Measurements from ENCODE around the gene NAGLU. TPM values are rescaled to one million over a fixed set of nuclear protein-coding genes. Genes with fewer than 3 reads are reported as not detected.

Gene NAGLU
- polyA plus RNA-seq, 3 donors, result 30.5 to 38.7 (median 33.2) TPM

DNA sequence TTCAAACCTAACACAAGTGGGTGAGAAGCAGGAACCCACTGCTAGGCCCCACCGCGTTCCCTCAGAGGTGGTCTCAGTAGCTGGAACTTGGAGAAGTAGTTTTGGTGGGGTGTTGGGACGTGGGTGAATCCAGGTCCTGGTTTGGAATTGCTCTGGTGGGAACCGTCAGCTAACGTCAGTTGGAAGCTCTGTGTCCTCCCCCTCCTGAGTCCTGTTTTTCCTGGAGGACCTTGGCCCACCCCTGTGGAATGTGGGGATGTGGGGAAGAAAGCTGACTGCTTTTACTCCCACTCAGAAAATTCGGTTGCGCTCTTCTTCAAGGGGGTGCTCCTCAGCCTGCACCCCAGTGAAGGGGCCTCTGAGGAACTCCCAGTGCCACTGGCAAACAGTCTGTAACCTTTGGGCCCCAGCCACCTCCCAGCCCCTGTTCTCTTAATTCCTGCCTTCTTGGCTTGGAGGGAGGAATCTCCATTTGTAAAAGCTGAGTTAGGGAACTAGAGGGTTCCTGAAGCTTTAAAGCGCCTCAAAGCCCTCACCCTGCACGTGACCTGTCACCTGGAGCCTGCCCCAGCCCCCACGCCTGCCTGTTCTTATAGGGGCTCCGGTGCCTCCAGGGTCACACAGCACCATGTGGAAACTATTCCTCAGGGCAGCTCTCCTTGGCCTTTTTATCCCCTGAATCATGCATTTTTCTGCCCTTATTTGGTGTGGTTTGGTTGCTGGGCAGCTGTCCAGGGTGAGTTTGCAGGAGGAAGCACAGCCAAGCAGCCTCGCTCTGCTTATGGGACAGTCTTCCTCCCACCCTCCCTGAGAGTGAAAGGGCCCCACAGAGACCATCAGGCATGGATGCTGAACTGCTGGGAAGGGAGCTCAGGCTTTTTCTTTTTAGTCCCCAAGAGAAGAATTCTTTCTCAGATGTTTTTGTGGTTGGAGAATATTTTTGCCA, 16.2 kb upstream of the NAGLU start:
- WGBS, 3 donors, result 22 to 65% (median 22%) methylated on average over 12 of the region's 12 CpGs

DNA sequence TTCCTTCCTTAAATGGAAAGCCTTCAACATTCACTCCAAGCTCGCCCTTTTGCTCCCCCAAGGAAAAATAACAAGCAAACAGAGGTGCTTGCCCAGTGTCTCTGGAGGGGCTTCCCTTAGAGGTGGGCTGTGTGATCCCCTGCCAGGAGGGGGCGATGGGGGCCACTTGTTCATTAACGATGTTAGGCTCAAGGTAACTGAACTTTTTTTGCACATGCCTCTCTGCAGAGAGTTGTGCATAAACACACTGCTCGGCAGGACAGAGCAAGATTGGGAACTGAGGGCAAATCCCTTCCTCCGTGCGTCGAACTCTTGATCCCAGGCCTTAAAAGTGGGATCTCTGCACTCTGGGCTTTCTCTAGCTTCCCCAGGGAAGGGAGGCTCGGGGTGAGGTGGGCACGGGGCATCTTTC, 15.5 kb upstream of the NAGLU start:
- H3K27ac ChIP-seq (ENCODE audit: low read depth, low read length), result peak overlapping the region; percentile 87
- 31 to 59% (median 32%) methylated on average over 9 of the region's 9 CpGs for WGBS, 3 donors

More for the DNA sequence above, 16.2 kb upstream of the NAGLU start:
- peak overlapping the region; percentile 93 for H3K27ac ChIP-seq (ENCODE audit: low read depth, low read length)

DNA sequence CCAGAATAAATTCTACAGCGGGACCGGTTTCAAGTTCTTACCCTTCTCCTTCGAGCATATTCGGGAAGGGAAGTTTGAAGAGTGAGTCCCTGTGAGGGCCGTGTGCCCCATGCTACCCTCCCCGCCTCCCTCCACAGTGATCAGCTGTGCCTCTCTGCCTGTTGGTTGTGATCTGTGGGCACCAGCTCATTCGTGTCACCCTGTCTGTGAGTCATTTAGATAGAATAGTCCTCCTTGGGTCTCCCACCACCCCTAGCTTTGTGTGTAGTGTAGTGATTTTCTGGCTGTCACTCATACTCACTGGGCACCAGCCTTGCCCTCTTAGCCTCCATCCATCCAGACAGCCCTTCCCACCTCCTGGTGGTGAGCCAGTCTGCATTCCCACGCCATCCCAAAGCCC, 15.0 kb upstream of the NAGLU start:
- peak overlapping the region; percentile 87 for H3K27ac ChIP-seq (ENCODE audit: low read depth, low read length)
- WGBS, 3 donors, result 52 to 76% (median 62%) methylated on average over 8 of the region's 8 CpGs

DNA sequence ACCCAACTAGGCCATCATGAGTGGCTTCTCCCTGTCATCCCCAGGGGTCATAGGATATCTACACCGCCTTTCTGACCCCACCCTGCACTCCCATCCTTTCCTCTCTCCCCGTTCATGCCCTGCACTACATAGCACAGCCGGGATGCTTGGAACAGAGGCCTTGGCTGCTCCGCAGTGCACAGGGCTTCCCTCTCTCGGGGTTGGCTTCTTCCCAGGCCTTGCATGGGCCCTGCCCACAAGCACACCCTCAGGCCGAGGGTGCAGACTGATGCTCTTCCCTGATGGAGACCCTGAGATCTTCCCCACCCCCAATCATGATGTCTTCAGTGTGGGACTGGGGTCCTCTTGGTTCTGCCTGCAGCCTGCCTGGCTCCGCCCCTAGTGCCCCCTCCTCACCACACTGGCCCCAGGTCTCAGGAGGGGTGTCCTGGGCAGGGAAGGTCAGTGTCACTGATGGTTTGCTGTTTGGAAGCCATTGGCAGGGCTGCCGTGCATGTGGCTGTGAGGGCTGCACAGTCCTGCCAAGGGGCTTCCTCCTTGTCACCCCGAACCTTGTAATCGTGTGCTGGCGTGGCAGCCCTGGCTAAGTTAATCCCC, 14.3 kb upstream of the NAGLU start:
- WGBS, 3 donors, result 44 to 76% (median 63%) methylated on average over 11 of the region's 11 CpGs
- H3K27ac ChIP-seq (ENCODE audit: low read depth, low read length), result peak overlapping the region; percentile 3

DNA sequence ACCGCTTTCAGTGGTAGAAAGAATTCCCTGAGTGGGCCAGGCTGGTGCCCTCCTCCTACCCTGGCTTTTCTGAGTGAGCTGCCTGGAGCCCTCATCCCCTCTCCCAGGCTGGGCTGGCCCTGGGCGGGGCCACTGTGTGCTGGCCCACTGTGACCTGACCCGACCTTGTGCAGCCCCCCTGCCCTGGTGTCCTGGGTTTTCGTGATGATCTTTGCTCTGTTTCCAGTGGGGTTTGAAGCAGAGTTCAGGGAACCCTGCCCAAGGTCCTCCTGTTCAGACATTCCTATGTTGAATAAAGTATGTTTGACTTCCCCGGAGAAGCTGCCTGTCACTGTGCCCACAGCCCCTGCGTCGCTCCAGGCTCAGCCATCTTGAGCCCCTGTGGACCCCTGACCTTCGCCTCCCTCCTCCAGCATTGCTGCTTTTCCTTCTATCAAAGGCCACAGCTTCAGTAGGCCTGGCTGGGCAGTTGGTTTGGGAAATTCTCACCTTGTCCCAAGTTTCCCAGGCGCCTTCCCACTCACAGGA, 13.7 kb upstream of the NAGLU start:
- peak overlapping the region; percentile 3 for H3K27ac ChIP-seq (ENCODE audit: low read depth, low read length)
- WGBS, 3 donors, result 56 to 73% (median 68%) methylated on average over 9 of the region's 9 CpGs

DNA sequence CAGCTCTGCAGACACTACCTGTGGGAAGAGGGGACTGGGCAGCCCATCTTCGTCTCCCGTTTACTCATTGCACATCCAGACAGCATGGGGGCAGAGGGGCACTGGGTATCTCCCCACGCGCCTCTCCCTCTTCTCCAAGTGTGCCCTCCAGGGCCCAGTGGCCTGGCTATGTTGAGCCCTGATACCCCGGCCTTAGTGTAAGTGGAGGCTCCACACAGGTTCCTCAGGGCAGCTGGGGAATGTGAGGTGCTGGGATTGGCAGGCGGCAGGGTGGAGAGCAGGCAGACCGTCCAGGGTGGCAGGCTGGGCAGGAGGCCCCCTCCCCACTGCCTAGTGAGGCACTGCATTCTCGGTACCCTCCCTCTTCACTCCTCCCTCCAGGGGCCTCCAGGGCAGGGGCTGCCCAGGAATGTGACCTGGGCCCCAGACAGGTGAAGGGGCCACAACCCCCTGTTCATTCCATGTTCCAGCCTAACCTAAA, 13.2 kb upstream of the NAGLU start:
- no peak overlapping the region for H3K27ac ChIP-seq (ENCODE audit: low read depth, low read length)
- 83 to 86% (median 85%) methylated on average over 8 of the region's 8 CpGs for WGBS, 3 donors

DNA sequence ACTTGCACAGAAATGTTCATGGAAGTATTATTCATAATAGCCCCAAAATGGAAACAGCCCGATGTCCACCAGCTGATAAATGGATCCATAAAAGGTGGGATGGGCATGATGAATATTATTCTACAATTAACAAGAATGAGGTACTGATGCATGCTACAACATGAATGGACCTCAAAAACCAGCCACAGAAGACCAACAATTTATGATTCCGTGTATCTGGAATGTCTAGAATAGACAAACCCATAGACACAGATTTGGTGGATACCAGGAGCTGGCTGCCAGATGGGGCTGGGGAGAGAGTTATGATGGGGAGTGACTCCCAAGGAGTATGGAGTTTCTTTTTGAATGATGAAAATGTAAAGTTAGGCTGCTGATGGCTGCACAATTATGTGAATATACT, 10.8 kb upstream of the NAGLU start:
- no peak overlapping the region for H3K27ac ChIP-seq (ENCODE audit: low read depth, low read length)
- 76 to 85% (median 79%) methylated on average over 2 of the region's 2 CpGs for WGBS, 3 donors

DNA sequence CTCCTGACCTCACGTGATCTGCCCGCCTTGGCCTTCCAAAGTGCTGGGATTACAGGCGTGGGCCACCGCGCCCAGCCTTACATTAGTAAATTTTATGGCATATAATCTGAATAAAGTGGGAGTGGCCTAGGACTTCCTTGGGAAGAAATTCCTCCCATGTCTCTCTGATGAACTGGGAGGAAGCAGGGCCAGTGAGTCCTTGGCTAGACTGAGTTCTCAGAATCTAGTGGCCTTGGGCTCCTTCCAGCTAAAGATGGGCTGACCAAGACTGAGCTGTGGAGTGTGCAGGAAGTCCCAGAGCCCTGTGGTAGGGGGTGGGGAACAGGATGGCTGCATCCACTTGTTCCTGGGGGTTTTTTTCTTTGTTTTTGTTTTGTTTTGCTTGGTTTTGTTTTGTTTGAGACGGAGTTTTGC, 10.0 kb upstream of the NAGLU start:
- no peak overlapping the region for H3K27ac ChIP-seq (ENCODE audit: low read depth, low read length)
- whole genome bisulfite sequencing, 3 donors, result 56 to 77% (median 68%) methylated on average over 6 of the region's 6 CpGs

DNA sequence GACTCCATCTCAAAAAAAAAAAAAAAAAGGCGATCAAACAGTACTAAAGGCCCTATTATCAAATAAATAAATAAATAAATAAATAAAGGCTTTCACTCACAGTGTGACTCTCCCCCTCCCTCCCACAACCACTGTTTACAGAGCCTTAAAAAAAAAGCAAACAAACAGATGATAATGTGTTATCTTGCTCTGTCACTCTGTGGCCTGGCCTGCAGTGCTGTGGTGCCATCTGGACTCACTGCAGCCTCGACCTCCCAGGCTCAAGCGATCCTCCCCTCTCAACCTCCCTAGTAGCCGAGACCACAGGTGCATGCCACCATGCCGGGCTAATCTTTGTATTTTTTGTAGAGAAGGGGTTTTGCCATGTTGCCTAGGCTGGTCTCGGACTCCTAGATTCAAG, 8.1 kb upstream of the NAGLU start:
- H3K27ac ChIP-seq (ENCODE audit: low read depth, low read length), result no peak overlapping the region
- WGBS, 3 donors, result 83 to 91% (median 91%) methylated on average over 6 of the region's 6 CpGs

DNA sequence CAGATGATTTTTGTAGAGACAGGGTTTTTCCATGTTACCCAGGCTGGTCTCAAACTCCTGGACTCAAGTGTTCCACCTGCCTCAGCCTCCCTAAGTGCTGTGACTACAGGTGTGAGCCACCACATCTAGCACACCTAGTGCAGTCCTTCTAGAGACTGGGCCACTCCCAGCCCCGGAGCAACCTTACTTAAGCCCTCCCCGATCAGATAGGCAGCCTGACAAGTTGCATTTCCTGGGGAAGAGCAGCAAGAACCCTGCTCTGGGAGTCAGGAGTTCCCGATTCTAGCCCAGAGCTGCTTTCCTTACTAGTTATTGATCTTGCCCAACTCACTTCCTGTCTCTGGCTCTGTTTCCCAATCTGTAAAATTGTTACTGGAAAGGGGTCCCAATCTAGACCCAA, 7.0 kb upstream of the NAGLU start:
- H3K27ac ChIP-seq (ENCODE audit: low read depth, low read length), result no peak overlapping the region
- WGBS, 3 donors, result 31 to 54% (median 42%) methylated on average over 3 of the region's 3 CpGs

DNA sequence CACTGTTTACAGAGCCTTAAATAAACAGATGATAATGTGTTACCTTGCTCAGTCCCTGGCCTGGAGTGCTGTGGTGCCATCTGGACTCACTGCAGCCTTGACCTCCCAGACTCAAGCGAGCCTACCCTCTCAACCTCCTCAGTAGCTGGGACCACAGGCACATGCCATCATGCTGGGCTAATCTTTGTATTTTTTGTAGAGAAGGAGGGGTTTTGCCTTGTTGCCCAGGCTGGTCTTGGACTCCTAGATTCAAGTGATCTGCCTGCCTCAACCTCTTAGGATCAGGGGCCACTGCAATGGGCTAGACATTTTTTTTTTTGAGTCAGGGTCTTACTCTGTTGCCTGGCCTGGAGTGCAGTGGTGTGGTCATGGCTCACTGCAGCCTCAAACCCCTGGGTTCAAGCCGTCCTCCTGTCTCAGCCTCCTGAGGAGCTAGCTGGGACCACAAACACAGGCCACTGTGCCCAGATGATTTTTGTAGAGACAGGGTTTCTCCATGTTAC, 5.0 kb upstream of the NAGLU start:
- WGBS, 3 donors, result 74 to 99% (median 92%) methylated on average over 2 of the region's 2 CpGs
- no peak overlapping the region for H3K27ac ChIP-seq (ENCODE audit: low read depth, low read length)

DNA sequence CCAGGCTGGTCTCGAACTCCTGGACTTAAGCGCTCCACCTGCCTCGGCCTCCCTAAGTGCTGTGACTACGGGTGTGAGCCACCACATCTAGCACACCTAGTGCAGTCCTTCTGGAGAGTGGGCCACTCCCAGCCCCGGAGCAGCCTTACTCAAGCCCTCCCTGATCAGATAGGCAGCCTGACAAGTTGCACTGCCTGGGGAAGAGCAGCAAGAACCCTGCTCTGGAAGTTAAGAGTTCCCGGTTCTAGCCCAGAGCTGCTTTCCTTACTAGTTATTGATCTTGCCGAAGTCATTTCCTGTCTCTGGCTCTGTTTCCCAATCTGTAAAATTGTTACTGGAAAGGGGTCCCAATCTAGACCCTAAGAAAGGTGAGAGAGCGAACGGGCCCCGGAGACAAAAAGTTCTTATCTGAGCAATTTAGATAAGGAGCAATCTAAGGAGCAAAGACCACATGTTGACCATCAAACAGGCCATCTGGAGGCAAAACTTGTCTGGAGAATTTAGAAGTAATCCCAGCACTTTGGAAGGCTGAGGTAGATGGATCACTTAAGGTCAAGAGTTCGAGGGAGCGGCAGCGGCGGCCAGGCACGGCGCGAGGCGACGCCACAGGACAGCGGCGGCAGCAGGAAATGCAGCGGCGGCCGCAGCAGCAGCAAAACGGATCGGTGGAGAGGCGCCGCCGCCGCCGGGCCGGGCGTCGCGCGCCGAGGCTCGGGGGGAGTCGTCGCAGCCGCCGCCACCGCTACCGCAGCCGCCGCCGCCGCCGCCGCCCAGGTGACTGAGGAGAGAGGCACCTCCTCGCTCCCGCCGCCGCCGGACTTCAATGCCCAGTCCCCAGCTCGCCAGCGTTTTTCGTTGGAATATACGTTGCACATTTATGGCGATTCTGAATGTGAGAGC, 4.3 kb upstream of the NAGLU start:
- H3K27ac ChIP-seq (ENCODE audit: low read depth, low read length), result peak overlapping the region; percentile 17
- 9 to 13% (median 12%) methylated on average over 54 to 60 of the region's 60 CpGs for WGBS, 3 donors

DNA sequence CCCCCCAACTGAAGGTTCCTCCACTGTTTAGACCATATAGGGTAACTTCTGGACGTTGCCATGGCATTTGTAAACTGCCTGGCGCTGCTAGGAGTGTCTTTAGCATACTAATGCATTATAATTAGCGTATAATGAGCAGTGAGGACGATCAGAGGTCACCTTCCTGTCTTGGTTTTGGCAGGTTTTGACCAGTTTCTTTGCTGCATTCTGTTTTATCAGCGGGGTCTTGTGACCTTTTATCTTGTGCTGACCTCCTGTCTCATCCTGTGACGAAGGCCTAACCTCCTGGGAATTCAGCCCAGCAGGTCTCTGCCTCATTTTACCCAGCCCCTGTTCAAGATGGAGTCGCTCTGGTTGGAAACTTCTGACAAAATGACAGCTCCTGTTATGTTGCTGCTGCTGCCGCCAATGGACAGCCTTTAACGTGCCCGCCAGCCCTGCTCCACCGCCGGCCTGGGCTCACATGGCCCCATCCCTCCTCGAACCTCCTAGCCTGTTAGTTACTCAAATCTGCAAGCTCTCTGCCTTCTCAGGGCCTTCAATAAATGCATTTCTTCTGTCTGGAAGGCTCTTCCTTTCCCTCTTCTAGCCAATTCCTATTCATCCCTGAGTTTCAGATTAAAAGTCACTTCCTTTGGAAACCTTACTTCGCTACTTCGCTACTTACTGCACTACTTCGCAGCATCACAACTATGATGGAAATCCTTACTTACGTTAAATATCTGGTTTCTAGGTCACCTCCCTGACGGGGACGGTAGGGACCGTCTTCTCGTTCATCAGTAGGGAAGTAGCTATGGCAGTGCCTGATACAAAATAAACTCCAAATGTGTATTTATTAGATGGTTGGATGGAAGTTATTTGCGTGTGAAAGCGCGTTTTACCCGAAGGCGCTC, 640 bp upstream of the NAGLU start:
- H3K27ac ChIP-seq (ENCODE audit: low read depth, low read length), result peak overlapping the region; percentile 15
- 35 to 40% (median 37%) methylated on average over 26 of the region's 26 CpGs for WGBS, 3 donors

DNA sequence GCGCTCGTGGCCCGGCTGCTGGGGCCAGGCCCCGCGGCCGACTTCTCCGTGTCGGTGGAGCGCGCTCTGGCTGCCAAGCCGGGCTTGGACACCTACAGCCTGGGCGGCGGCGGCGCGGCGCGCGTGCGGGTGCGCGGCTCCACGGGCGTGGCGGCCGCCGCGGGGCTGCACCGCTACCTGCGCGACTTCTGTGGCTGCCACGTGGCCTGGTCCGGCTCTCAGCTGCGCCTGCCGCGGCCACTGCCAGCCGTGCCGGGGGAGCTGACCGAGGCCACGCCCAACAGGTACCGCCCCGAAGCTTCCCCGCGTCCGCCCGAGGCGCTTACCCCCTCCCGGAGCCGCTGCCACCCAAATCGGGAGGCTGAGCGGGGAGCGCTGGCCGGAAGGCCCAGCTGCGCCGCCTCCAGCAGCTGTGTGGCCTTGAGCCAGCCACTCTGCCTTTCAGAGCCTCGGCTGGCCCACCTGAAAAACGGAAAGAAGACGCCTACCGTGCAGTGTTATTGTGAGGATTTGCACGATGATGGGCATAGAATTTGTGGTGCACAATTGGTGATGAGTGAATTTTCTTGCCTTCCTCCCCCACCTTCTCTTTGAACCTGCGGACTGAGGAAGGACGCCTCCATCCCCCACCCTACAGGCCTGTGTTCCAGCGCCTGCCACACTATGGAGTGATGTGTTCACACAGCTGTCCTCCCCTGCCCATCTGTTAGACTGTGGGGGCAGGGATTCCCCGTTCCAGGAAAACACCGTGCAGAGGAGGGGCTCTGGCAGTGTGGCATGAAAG, 523 bp downstream of the NAGLU start:
- H3K27ac ChIP-seq (ENCODE audit: low read depth, low read length), result no peak overlapping the region
- 0 to 1% (median 1%) methylated on average over 54 to 65 of the region's 65 CpGs for WGBS, 3 donors

DNA sequence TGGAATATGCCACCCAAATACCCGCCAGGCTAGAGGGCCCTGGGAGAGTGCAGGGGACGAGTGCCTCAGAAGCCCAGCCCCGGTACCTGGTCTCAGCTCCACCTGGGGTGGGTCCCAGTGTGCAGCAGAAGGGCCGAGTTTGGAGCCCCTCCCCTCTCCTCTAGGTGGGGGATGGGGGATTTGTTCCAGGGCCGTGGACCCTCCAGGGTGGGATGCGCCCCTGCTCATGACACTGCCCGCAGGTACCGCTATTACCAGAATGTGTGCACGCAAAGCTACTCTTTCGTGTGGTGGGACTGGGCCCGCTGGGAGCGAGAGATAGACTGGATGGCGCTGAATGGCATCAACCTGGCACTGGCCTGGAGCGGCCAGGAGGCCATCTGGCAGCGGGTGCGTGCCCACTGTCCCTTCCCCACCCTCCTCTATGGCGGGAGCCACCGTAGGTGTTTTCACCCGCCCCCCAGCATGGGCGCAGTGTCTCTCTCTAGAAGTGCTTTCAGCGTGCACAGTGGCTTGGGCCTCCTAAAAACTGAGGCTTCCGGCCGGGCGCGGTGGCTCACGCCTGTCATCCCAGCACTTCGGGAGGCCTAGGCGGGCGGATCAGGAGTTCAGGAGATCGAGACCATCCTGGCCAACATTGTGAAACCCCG, 1.2 kb downstream of the NAGLU start:
- WGBS, 3 donors, result 85 to 88% (median 87%) methylated on average over 30 of the region's 31 CpGs
- H3K27ac ChIP-seq (ENCODE audit: low read depth, low read length), result no peak overlapping the region

DNA sequence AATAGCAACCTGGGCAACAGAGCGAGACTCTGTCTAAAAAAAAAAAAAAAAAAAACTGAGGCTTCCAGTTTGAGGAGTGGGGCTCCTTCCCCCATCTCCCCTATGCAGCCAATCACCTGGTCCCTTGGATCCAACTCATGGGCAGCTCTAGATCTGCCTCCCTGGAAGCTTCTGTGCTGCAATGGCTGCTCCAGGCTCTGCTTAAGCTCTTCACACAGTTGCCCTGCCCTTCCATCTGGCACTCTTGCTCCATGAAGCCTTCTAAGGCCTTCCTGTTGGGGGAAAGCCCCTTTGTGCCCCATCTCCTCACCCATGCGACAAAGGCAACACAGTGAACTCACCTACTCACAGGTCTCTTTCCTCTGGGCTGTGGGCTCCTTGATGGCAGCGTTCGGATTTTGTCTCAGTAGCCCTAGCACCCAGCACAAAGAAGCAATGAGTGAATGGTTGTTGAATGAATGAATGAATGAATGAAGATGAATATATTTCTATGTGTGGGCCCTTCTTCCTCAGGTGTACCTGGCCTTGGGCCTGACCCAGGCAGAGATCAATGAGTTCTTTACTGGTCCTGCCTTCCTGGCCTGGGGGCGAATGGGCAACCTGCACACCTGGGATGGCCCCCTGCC, 1.9 kb downstream of the NAGLU start:
- no peak overlapping the region for H3K27ac ChIP-seq (ENCODE audit: low read depth, low read length)
- WGBS, 3 donors, result 95 to 97% (median 96%) methylated on average over 5 of the region's 5 CpGs
